ENCODE data around the gene ALDOB.

ALDOB gene

GRCh38 chr9:101427957-101428655 lies 7.5 kb downstream of the ALDOB start:
- in situ Hi-C loops (cut with MboI; ENCODE audit: low sequenced_read_pairs): no loop called here

- in situ Hi-C loops (cut with MboI; ENCODE audit: low sequenced_read_pairs): no loop called here
Observed at GRCh38 chr9:101427358-101427757, 8.2 kb downstream of the ALDOB start.

- in situ Hi-C loops (cut with MboI; ENCODE audit: low sequenced_read_pairs): no loop called here
Observed at GRCh38 chr9:101421653-101422065, 13.9 kb downstream of the ALDOB start.

GRCh38 chr9:101419863-101420262 lies 15.7 kb downstream of the ALDOB start:
- in situ Hi-C loops (cut with MboI; ENCODE audit: low sequenced_read_pairs): no loop called here

GRCh38 chr9:101418518-101419430 lies 16.8 kb downstream of the ALDOB start:
- in situ Hi-C loops (cut with MboI; ENCODE audit: low sequenced_read_pairs): no loop called here

- in situ Hi-C loops (cut with MboI; ENCODE audit: low sequenced_read_pairs): no loop called here
Observed at GRCh38 chr9:101417977-101418376, 17.6 kb downstream of the ALDOB start.

- in situ Hi-C loops (cut with MboI; ENCODE audit: low sequenced_read_pairs): no loop called here
Observed at GRCh38 chr9:101417389-101417788, 18.2 kb downstream of the ALDOB start.

GRCh38 chr9:101415578-101415977 lies 20.0 kb downstream of the ALDOB start:
- in situ Hi-C loops (cut with MboI; ENCODE audit: low sequenced_read_pairs): no loop called here

GRCh38 chr9:101414839-101415238 lies 20.7 kb downstream of the ALDOB start:
- in situ Hi-C loops (cut with MboI; ENCODE audit: low sequenced_read_pairs): no loop called here

GRCh38 chr9:101409079-101409477 lies 26.5 kb downstream of the ALDOB start:
- in situ Hi-C loops (cut with MboI; ENCODE audit: low sequenced_read_pairs): no loop called here

- in situ Hi-C loops (cut with MboI; ENCODE audit: low sequenced_read_pairs): no loop called here
Observed at GRCh38 chr9:101408374-101409078, 27.0 kb downstream of the ALDOB start.

- in situ Hi-C loops (cut with MboI; ENCODE audit: low sequenced_read_pairs): no loop called here
Observed at GRCh38 chr9:101403516-101404285, 31.9 kb downstream of the ALDOB start.

GRCh38 chr9:101400120-101400519 lies 35.5 kb downstream of the ALDOB start:
- in situ Hi-C loops (cut with MboI; ENCODE audit: low sequenced_read_pairs): no loop called here

- in situ Hi-C loops (cut with MboI; ENCODE audit: low sequenced_read_pairs): no loop called here
Observed at GRCh38 chr9:101399643-101399970, 36.0 kb downstream of the ALDOB start.

- in situ Hi-C loops (cut with MboI; ENCODE audit: low sequenced_read_pairs): no loop called here
Observed at GRCh38 chr9:101398930-101399642, 36.5 kb downstream of the ALDOB start.

GRCh38 chr9:101398068-101398929 lies 37.3 kb downstream of the ALDOB start, which contains the start of the genes MRPL50 and ZNF189:
TSS of gene MRPL50 (minus strand) at chr9:101398618. CDS start at chr9:101398592, 26 bp downstream.
TSS of gene ZNF189 (plus strand) at chr9:101398851. CDS start at chr9:101399157, 306 bp downstream.
- in situ Hi-C loops (cut with MboI; ENCODE audit: low sequenced_read_pairs): no loop called here

GRCh38 chr9:101397746-101398067 lies 37.9 kb downstream of the ALDOB start:
- in situ Hi-C loops (cut with MboI; ENCODE audit: low sequenced_read_pairs): no loop called here

GRCh38 chr9:101394687-101395086 lies 40.9 kb downstream of the ALDOB start:
- in situ Hi-C loops (cut with MboI; ENCODE audit: low sequenced_read_pairs): no loop called here

GRCh38 chr9:101393135-101393534 lies 42.4 kb downstream of the ALDOB start:
- in situ Hi-C loops (cut with MboI; ENCODE audit: low sequenced_read_pairs): no loop called here

Data from HL-60/S4 (cell line).